ENCODE data around the gene ZNF440. TPM values are rescaled to one million over a fixed set of nuclear protein-coding genes. Genes with fewer than 3 reads are reported as not detected.
A peak's percentile ranks its signal among the peaks of the same experiment; 100 is the strongest.
"Not testable (repeated sequence)": the region's sequence is repeated elsewhere in the genome, so short reads cannot be mapped to it uniquely, and the experiment has no call there.

The ZNF440 gene
- total RNA-seq, 5 donors from 2014 or later (not counting 1 experiment from before 2014, with no cell fraction given) = 6.3 to 19.8 (median 17.7) TPM

DNA sequence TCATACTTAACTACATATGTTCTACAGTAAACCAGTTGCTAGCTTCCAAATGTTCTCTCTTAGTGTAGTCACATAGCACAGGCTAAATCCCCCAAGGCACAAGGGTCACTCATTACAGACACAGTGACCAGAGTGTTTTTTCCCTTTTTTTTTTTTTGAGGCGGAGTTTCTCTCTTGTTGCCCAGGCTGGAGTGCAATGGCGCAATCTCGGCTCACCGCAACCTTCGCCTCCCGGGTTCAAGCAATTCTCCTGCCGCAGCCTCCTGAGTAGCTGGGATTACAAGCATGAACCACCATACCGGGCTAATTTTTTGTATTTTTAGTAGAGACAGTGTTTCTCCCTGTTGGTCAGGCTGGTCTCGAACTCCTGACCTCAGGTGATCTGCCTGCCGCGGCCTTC, 37.4 kb upstream of the ZNF440 start:
- POLR2A ChIA-PET; H3K27ac Mint-ChIP-seq; DNase-seq; H3K4me3 Mint-ChIP-seq; H3K4me1 Mint-ChIP-seq; H3K27me3 ChIP-seq (replicated peaks in 1 of 2; ENCODE audit: control insufficient read depth in 2 of 2, extremely low read depth in 1 of 2, insufficient read depth in 2 of 2, low read length in 1 of 2); ATAC-seq (replicated peaks in 1 of 4); H3K27me3 Mint-ChIP-seq; H3K4me1 ChIP-seq (ENCODE audit: control insufficient read depth in 1 of 2, extremely low read depth in 1 of 2, insufficient read depth in 2 of 2, low read length in 2 of 2); H3K27ac ChIP-seq (ENCODE audit: low read length); H3K4me3 ChIP-seq (ENCODE audit: control insufficient read depth in 1 of 2, extremely low read depth in 1 of 2, low read length in 1 of 2); CTCF ChIA-PET: not testable (repeated sequence)
- peaks cover 84% of the 10 kb centered on the region for H3K36me3 Mint-ChIP-seq
- H3K36me3 ChIP-seq (ENCODE audit: control insufficient read depth in 2 of 2, extremely low read depth in 1 of 2, insufficient read depth in 1 of 2, low read length in 1 of 2) = peaks cover 13 to 43% of the 10 kb centered on the region in 2 donors
- H3K9me3 ChIP-seq = peaks cover 29% of the 10 kb centered on the region
- H3K9me3 Mint-ChIP-seq = peaks cover 9 to 62% (median 60%) of the 10 kb centered on the region in 3 donors
- WGBS (ENCODE audit: insufficient coverage) = 100% methylated on average over 5 of the region's 11 CpGs

DNA sequence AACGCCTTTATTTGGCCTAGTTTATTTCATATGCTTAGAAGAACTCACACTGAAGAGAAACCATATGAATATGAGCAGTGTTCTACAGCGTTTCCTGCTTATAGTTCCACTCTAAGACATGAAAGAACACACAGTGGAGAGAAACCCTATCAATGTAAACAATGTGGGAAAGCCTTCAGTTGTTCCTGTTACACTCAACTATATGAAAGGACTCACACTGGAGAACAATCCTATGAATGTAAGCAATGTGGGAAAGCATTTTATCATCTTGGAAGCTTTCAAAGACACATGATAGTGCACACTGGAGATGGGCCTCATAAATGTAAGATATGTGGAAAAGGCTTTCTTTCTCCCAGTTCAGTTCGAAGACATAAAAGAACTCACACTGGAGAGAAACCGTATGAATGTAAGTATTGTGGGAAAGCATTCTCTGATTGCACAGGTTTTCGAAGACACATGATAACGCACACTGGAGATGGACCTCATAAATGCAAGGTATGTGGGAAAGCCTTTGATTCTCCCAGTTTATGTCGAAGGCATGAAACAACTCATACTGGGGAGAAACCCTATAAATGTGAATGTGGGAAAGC, 33.5 kb upstream of the ZNF440 start:
- CTCF ChIA-PET = no interaction called here
- H3K36me3 Mint-ChIP-seq = peaks cover 79% of the 10 kb centered on the region
- no peak for DNase-seq

DNA sequence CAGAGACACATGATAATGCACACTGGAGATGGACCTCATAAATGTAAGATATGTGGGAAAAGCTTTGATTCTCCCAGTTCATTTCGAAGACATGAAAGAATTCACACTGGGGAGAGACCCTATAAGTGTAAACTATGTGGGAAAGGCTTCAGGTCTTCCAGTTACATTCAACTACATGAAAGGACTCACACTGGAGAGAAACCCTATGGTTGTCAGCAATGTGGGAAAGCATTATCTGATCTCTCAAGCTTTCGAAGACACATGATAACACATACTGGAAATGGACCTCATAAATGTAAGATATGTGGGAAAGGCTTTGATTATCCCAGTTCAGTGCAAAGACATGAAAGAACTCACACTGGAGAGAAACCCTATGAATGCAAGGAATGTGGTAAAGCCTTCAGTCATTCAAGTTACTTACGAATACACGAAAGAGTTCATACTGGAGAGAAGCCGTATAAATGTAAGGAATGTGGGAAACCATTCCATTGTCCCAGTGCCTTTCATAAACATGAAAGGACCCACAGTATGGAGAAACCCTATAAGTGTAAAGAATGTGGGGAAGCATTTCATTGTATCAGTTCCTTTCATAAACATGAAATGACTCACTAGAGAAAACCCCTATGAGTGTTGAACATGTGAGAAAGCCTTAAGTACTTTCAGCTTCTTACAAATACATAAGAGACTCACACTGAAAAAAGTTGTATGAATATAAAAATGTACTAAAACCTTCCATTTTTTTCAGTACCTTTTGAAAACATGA, 32.6 kb upstream of the ZNF440 start:
- ATAC-seq (replicated peaks in 1 of 4) (no peak), DNase-seq (no peak)
- Histone ChIP-seq H3K9me3 (peaks cover 26% of the 10 kb centered on the region), H3K27ac (ENCODE audit: low read length) (no peak overlapping the region), H3K27me3 (replicated peaks in 1 of 2; ENCODE audit: control insufficient read depth in 2 of 2, extremely low read depth in 1 of 2, insufficient read depth in 2 of 2, low read length in 1 of 2) (no peaks in the 10 kb centered on the region), H3K4me1 (ENCODE audit: control insufficient read depth in 1 of 2, extremely low read depth in 1 of 2, insufficient read depth in 2 of 2, low read length in 2 of 2) (no peaks in the 10 kb centered on the region), H3K4me3 (ENCODE audit: control insufficient read depth in 1 of 2, extremely low read depth in 1 of 2, low read length in 1 of 2) (no peak overlapping the region), H3K36me3 (ENCODE audit: control insufficient read depth in 2 of 2, extremely low read depth in 1 of 2, insufficient read depth in 1 of 2, low read length in 1 of 2) (peaks cover 13 to 43% of the 10 kb centered on the region in 2 donors)
- CTCF ChIA-PET = no interaction called here
- peaks cover 13 to 50% (median 49%) of the 10 kb centered on the region in 3 donors for H3K9me3 Mint-ChIP-seq
- no peaks in the 10 kb centered on the region for H3K4me1 Mint-ChIP-seq
- no peak overlapping the region for H3K27ac Mint-ChIP-seq
- H3K27me3 Mint-ChIP-seq = no peaks in the 10 kb centered on the region
- POLR2A ChIA-PET = no interaction called here
- H3K36me3 Mint-ChIP-seq = peaks cover 74% of the 10 kb centered on the region
- no peak overlapping the region for H3K4me3 Mint-ChIP-seq
- WGBS (ENCODE audit: insufficient coverage) = no CpG with 5 or more reads among the region's 5 CpGs

More for the DNA sequence above, 33.5 kb upstream of the ZNF440 start:
- Mint-ChIP-seq H3K27ac (no peak overlapping the region), H3K4me1 (no peaks in the 10 kb centered on the region), H3K27me3 (no peaks in the 10 kb centered on the region), H3K9me3 (peaks cover 13 to 54% (median 51%) of the 10 kb centered on the region in 3 donors), H3K4me3 (peak overlapping the region in 1 of 3 donors; percentile 9)
- no CpG with 5 or more reads among the region's 7 CpGs for WGBS (ENCODE audit: insufficient coverage)
- Histone ChIP-seq H3K36me3 (ENCODE audit: control insufficient read depth in 2 of 2, extremely low read depth in 1 of 2, insufficient read depth in 1 of 2, low read length in 1 of 2) (peaks cover 13 to 43% of the 10 kb centered on the region in 2 donors), H3K27ac (ENCODE audit: low read length) (no peak overlapping the region), H3K4me1 (ENCODE audit: control insufficient read depth in 1 of 2, extremely low read depth in 1 of 2, insufficient read depth in 2 of 2, low read length in 2 of 2) (no peaks in the 10 kb centered on the region), H3K9me3 (peaks cover 26% of the 10 kb centered on the region), H3K27me3 (replicated peaks in 1 of 2; ENCODE audit: control insufficient read depth in 2 of 2, extremely low read depth in 1 of 2, insufficient read depth in 2 of 2, low read length in 1 of 2) (no peaks in the 10 kb centered on the region), H3K4me3 (ENCODE audit: control insufficient read depth in 1 of 2, extremely low read depth in 1 of 2, low read length in 1 of 2) (peak overlapping the region in 1 of 2 donors; percentile 12)
- no peak for ATAC-seq (replicated peaks in 1 of 4)
- POLR2A ChIA-PET = no interaction called here

- Histone ChIP-seq H3K36me3 (ENCODE audit: control insufficient read depth in 2 of 2, extremely low read depth in 1 of 2, insufficient read depth in 1 of 2, low read length in 1 of 2) (peaks cover 13 to 26% of the 10 kb centered on the region in 2 donors), H3K4me3 (ENCODE audit: control insufficient read depth in 1 of 2, extremely low read depth in 1 of 2, low read length in 1 of 2) (no peak overlapping the region), H3K27me3 (replicated peaks in 1 of 2; ENCODE audit: control insufficient read depth in 2 of 2, extremely low read depth in 1 of 2, insufficient read depth in 2 of 2, low read length in 1 of 2) (no peaks in the 10 kb centered on the region), H3K27ac (ENCODE audit: low read length) (no peak overlapping the region), H3K9me3 (peaks cover 28% of the 10 kb centered on the region), H3K4me1 (ENCODE audit: control insufficient read depth in 1 of 2, extremely low read depth in 1 of 2, insufficient read depth in 2 of 2, low read length in 2 of 2) (no peaks in the 10 kb centered on the region)
- Mint-ChIP-seq H3K4me3 (no peak overlapping the region), H3K27ac (no peak overlapping the region), H3K27me3 (no peaks in the 10 kb centered on the region), H3K9me3 (peaks cover 13 to 56% (median 43%) of the 10 kb centered on the region in 3 donors), H3K36me3 (peaks cover 51% of the 10 kb centered on the region), H3K4me1 (no peaks in the 10 kb centered on the region)
- ChIA-PET CTCF (no interaction called here), POLR2A (no interaction called here)
- DNase-seq (no peak), ATAC-seq (replicated peaks in 1 of 4) (no peak)
- no CpG with 5 or more reads among the region's 1 CpG for WGBS (ENCODE audit: insufficient coverage)
These were observed 30.3 kb upstream of the ZNF440 start for GRCh38 chr19:11783767-11784166.

GRCh38 chr19:11784356-11784755, 29.7 kb upstream of the ZNF440 start:
- peaks cover 30% of the 10 kb centered on the region for H3K9me3 ChIP-seq
- no peak overlapping the region for H3K4me3 ChIP-seq (ENCODE audit: control insufficient read depth in 1 of 2, extremely low read depth in 1 of 2, low read length in 1 of 2)
- no peaks in the 10 kb centered on the region for H3K27me3 ChIP-seq (replicated peaks in 1 of 2; ENCODE audit: control insufficient read depth in 2 of 2, extremely low read depth in 1 of 2, insufficient read depth in 2 of 2, low read length in 1 of 2)
- Mint-ChIP-seq H3K36me3 (peaks cover 45% of the 10 kb centered on the region), H3K4me3 (no peak overlapping the region), H3K27ac (no peak overlapping the region), H3K27me3 (no peaks in the 10 kb centered on the region), H3K4me1 (no peaks in the 10 kb centered on the region), H3K9me3 (peaks cover 13 to 61% (median 43%) of the 10 kb centered on the region in 3 donors)
- no peak overlapping the region for H3K27ac ChIP-seq (ENCODE audit: low read length)
- ChIA-PET POLR2A (no interaction called here), CTCF (no interaction called here)
- WGBS (ENCODE audit: insufficient coverage) = no CpG with 5 or more reads among the region's 3 CpGs
- DNase-seq (no peak), ATAC-seq (replicated peaks in 1 of 4) (no peak)
- H3K4me1 ChIP-seq (ENCODE audit: control insufficient read depth in 1 of 2, extremely low read depth in 1 of 2, insufficient read depth in 2 of 2, low read length in 2 of 2) = no peaks in the 10 kb centered on the region
- peaks cover 7 to 20% of the 10 kb centered on the region in 2 donors for H3K36me3 ChIP-seq (ENCODE audit: control insufficient read depth in 2 of 2, extremely low read depth in 1 of 2, insufficient read depth in 1 of 2, low read length in 1 of 2)

DNA sequence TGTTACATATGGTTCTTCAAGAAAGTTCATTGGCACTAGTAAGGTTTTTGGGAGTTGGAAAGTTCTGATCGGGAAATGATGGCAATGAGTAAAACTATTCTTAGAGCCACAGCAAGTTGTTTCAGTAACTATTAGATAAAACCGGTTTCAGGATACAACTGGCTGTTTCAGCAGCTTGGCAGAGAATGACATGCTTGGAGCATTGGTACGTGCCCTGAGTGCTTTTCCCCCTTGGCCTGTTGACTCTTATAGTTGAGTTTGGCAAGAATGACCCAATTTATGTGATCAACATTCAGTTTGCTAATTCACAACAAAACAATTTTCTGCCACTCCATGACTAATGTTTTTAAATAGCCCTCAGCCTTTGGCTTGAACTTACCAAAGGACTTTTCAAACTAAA, 26.5 kb upstream of the ZNF440 start:
- H3K27me3 ChIP-seq (replicated peaks in 1 of 2; ENCODE audit: control insufficient read depth in 2 of 2, extremely low read depth in 1 of 2, insufficient read depth in 2 of 2, low read length in 1 of 2) = no peaks in the 10 kb centered on the region
- Mint-ChIP-seq H3K36me3 (peaks cover 21% of the 10 kb centered on the region), H3K9me3 (peaks cover 19 to 67% (median 37%) of the 10 kb centered on the region in 3 donors), H3K4me1 (no peaks in the 10 kb centered on the region), H3K27me3 (no peaks in the 10 kb centered on the region), H3K27ac (no peak overlapping the region), H3K4me3 (no peak overlapping the region)
- H3K27ac ChIP-seq (ENCODE audit: low read length) = no peak overlapping the region
- DNase-seq (no peak), ATAC-seq (replicated peaks in 1 of 4) (no peak)
- H3K4me3 ChIP-seq (ENCODE audit: control insufficient read depth in 1 of 2, extremely low read depth in 1 of 2, low read length in 1 of 2) = no peak overlapping the region
- H3K9me3 ChIP-seq = peaks cover 8% of the 10 kb centered on the region
- no peaks in the 10 kb centered on the region for H3K36me3 ChIP-seq (ENCODE audit: control insufficient read depth in 2 of 2, extremely low read depth in 1 of 2, insufficient read depth in 1 of 2, low read length in 1 of 2)
- H3K4me1 ChIP-seq (ENCODE audit: control insufficient read depth in 1 of 2, extremely low read depth in 1 of 2, insufficient read depth in 2 of 2, low read length in 2 of 2) = no peaks in the 10 kb centered on the region
- ChIA-PET POLR2A (no interaction called here), CTCF (no interaction called here)
- 50% methylated on average over 1 of the region's 3 CpGs for WGBS (ENCODE audit: insufficient coverage)

Measured in T-cell (primary cell).